Neural crest cell (in vitro differentiated cells): ENCODE measurements around the gene KBTBD3. TPM values are rescaled to one million over a fixed set of nuclear protein-coding genes. Genes with fewer than 3 reads are reported as not detected.

Experiments
- DNase-seq: peaks from one replicate; pipeline ENCODE4 v3.0.0; 2021; ENCODE audit warnings: low read depth, mixed read lengths, low spot score
- H3K27ac Mint-ChIP-seq: one replicate; pipeline ENCODE4 v1.8.0; 2021; ENCODE audit warnings: mild to moderate bottlenecking, mixed read lengths; ENCODE audit not compliant: unreplicated experiment
- H3K27me3 Mint-ChIP-seq: 2 replicates; pipeline ENCODE4 v1.8.0; 2021; ENCODE audit warnings: low read depth, mild to moderate bottlenecking, mixed read lengths
- H3K36me3 Mint-ChIP-seq: 2 replicates; pipeline ENCODE4 v1.8.0; 2021; ENCODE audit warnings: low read depth, mild to moderate bottlenecking, mixed read lengths
- H3K4me1 Mint-ChIP-seq: 2 replicates; pipeline ENCODE4 v1.8.0; 2021; ENCODE audit warnings: mixed read lengths
- H3K4me3 Mint-ChIP-seq: one replicate; pipeline ENCODE4 v1.8.0; 2021; ENCODE audit warnings: mild to moderate bottlenecking, mixed read lengths
- H3K9me3 Mint-ChIP-seq: 2 replicates; pipeline ENCODE4 v1.8.0; 2021; ENCODE audit warnings: mixed read lengths
- long read RNA-seq: library from polyadenylated mRNA; unstranded; transcript quantifications from one replicate; pipeline ENCODE4 v2.0.0, GENCODE V29; 2020
- total RNA-seq: library from RNA; stranded (reverse); gene quantifications from 2 replicates; pipeline ENCODE4 v1.2.1, GENCODE V29; 2021
- TF ChIP-seq, protein P1 (sequence below): fragments of 200-600 bp; sonication (generic); conservative IDR thresholded peaks from 2 replicates; pipeline ENCODE4 v1.5.0; 2021; ENCODE audit warnings: antibody characterized with exemption, mild to moderate bottlenecking

Gene KBTBD3, protein sequence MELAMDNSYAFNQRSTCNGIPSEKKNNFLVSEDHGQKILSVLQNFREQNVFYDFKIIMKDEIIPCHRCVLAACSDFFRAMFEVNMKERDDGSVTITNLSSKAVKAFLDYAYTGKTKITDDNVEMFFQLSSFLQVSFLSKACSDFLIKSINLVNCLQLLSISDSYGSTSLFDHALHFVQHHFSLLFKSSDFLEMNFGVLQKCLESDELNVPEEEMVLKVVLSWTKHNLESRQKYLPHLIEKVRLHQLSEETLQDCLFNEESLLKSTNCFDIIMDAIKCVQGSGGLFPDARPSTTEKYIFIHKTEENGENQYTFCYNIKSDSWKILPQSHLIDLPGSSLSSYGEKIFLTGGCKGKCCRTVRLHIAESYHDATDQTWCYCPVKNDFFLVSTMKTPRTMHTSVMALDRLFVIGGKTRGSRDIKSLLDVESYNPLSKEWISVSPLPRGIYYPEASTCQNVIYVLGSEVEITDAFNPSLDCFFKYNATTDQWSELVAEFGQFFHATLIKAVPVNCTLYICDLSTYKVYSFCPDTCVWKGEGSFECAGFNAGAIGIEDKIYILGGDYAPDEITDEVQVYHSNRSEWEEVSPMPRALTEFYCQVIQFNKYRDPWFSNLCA
- total RNA-seq: 2.5 and 5.1 TPM in 2 replicates
- long read RNA-seq, transcript KBTBD3-205 (4 exons, 2,682 nt): major isoform, 5 of 7 reads
- long read RNA-seq, partial matches to known transcripts: 0 of 7 reads
- long read RNA-seq, other reads (novel, unspliced or antisense): 0 of 7 reads

DNA sequence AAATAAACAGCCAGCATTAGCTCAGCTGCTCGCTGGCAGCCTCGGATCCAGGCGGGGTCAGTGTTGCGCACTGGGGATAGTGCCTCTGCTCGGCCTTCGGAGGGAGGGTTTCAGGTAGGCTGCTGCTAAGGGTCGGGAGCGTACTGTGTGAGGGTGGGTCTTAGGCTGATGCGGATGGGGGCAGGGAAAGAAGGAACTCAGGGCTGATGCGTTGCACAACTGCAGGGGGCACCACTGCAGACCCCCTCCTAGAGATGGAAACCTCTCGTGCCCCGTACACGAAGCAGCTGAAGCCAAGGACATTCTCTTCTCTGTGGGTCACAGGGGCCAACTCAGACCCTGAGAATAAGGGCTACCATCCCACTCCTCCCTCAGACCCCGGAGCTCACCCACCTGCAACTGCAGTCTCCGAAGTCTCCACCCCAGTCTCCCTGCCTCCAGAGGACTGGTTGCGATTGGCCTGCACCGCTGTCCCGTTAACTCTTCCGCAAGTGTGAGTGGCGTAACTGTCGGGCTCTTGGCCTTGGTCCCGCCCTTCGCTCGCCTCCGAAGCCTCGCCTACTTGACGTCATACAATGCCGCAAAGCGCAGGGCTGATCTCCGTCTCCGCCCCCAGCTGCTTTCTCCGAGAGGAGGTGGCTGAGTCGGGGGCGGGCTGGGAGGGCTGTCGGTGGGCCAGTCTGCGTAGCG is at the start of gene KBTBD3:
Gene KBTBD3, minus strand, starts transcription at position 429 of the 690 bp plus-strand sequence. CDS start 18,250 bp downstream, outside the sequence.
- H3K9me3 Mint-ChIP-seq: no peaks in the 10 kb centered on the region
- peak; percentile 91 for DNase-seq
- no peaks in the 10 kb centered on the region for H3K27me3 Mint-ChIP-seq
- H3K4me3 Mint-ChIP-seq: peak within 1 kb of the TSS; percentile 99
- peaks cover 10% of the 10 kb centered on the region for H3K36me3 Mint-ChIP-seq
- TF ChIP-seq, protein P1, sequence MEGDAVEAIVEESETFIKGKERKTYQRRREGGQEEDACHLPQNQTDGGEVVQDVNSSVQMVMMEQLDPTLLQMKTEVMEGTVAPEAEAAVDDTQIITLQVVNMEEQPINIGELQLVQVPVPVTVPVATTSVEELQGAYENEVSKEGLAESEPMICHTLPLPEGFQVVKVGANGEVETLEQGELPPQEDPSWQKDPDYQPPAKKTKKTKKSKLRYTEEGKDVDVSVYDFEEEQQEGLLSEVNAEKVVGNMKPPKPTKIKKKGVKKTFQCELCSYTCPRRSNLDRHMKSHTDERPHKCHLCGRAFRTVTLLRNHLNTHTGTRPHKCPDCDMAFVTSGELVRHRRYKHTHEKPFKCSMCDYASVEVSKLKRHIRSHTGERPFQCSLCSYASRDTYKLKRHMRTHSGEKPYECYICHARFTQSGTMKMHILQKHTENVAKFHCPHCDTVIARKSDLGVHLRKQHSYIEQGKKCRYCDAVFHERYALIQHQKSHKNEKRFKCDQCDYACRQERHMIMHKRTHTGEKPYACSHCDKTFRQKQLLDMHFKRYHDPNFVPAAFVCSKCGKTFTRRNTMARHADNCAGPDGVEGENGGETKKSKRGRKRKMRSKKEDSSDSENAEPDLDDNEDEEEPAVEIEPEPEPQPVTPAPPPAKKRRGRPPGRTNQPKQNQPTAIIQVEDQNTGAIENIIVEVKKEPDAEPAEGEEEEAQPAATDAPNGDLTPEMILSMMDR: peak; percentile 64
- H3K4me1 Mint-ChIP-seq: peaks cover 48% of the 10 kb centered on the region
- H3K27ac Mint-ChIP-seq: peak within 1 kb of the TSS; percentile 100

DNA sequence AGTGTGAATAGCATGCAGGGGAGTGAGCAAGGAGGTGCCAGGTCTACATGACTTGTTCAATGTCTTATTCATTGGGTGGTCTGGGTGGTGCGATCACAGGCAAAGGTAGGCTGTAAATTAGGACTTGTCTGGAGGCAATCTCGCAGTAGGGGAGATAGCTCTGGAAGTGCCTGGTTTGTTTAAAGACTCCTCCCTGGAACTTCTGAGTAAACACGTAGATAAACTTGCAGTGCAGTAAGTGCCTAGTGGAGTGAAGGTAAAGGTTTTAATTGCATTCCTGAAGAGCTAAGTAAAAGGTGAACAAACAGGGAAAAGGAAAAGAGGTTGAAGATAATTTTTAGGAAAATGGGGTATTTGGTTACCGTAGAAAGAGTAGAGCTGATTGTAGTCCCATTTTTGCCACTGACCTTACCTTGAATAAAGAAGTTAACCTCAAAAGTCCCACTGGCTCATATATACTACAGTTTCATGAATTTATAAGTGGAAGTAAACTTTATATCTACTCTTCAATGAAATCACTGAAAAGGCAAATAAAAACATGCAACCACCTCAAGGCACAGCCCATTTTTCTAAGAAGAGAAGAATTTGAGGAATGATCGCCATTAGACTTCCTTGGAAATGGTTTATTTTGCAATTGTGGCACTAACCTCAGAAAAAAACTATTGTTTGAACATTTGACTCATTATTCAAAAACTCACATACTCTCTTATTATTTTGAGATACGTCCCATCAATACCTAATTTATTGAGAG is 44.6 kb upstream of the KBTBD3 start:
- Mint-ChIP-seq H3K36me3 (no peaks in the 10 kb centered on the region), H3K4me1 (no peaks in the 10 kb centered on the region), H3K27me3 (peaks cover 8% of the 10 kb centered on the region), H3K9me3 (peaks cover 12% of the 10 kb centered on the region), H3K4me3 (no peak overlapping the region), H3K27ac (no peak overlapping the region)
- TF ChIP-seq, protein P1: no peak
- DNase-seq: no peak

- no peak for DNase-seq
- peaks cover 14% of the 10 kb centered on the region for H3K9me3 Mint-ChIP-seq
- no peaks in the 10 kb centered on the region for H3K4me1 Mint-ChIP-seq
- no peak overlapping the region for H3K4me3 Mint-ChIP-seq
- no peak overlapping the region for H3K27ac Mint-ChIP-seq
- H3K27me3 Mint-ChIP-seq: no peaks in the 10 kb centered on the region
- TF ChIP-seq, protein P1: no peak
- peaks cover 4% of the 10 kb centered on the region for H3K36me3 Mint-ChIP-seq
These were observed 28.8 kb upstream of the KBTBD3 start for GRCh38 chr11:106105986-106106385.

- Mint-ChIP-seq H3K9me3 (peaks cover 5% of the 10 kb centered on the region), H3K4me3 (no peak overlapping the region), H3K27ac (no peak overlapping the region), H3K27me3 (no peaks in the 10 kb centered on the region), H3K4me1 (no peaks in the 10 kb centered on the region), H3K36me3 (peaks cover 15% of the 10 kb centered on the region)
- DNase-seq: no peak
- TF ChIP-seq, protein P1: no peak
These were observed 24.7 kb upstream of the KBTBD3 start for GRCh38 chr11:106101819-106102218.

- peak overlapping the region; percentile 65 for H3K27ac Mint-ChIP-seq
- TF ChIP-seq, protein P1: no peak
- H3K4me3 Mint-ChIP-seq: no peak overlapping the region
- DNase-seq: no peak
- peaks cover 5% of the 10 kb centered on the region for H3K9me3 Mint-ChIP-seq
- no peaks in the 10 kb centered on the region for H3K4me1 Mint-ChIP-seq
- no peaks in the 10 kb centered on the region for H3K27me3 Mint-ChIP-seq
- H3K36me3 Mint-ChIP-seq: peaks cover 20% of the 10 kb centered on the region
These were observed 24.2 kb upstream of the KBTBD3 start for GRCh38 chr11:106101370-106101769.
